WI38 (cell line): ENCODE data around the gene TUBGCP6.
A peak's percentile ranks its signal among the peaks of the same experiment; 100 is the strongest.

Experiments
- H3K4me3 ChIP-seq: 2 replicates; pipeline ENCODE4 v1.5.1; 2011; ENCODE audit warnings: low read depth, mild to moderate bottlenecking, control low read depth, low read length
- TF ChIP-seq, protein P1 (sequence below): IDR thresholded peaks from 2 replicates; pipeline ENCODE4 v1.5.1; 2012; ENCODE audit warnings: low read depth, mild to moderate bottlenecking, control low read depth, low read length

Gene TUBGCP6

DNA sequence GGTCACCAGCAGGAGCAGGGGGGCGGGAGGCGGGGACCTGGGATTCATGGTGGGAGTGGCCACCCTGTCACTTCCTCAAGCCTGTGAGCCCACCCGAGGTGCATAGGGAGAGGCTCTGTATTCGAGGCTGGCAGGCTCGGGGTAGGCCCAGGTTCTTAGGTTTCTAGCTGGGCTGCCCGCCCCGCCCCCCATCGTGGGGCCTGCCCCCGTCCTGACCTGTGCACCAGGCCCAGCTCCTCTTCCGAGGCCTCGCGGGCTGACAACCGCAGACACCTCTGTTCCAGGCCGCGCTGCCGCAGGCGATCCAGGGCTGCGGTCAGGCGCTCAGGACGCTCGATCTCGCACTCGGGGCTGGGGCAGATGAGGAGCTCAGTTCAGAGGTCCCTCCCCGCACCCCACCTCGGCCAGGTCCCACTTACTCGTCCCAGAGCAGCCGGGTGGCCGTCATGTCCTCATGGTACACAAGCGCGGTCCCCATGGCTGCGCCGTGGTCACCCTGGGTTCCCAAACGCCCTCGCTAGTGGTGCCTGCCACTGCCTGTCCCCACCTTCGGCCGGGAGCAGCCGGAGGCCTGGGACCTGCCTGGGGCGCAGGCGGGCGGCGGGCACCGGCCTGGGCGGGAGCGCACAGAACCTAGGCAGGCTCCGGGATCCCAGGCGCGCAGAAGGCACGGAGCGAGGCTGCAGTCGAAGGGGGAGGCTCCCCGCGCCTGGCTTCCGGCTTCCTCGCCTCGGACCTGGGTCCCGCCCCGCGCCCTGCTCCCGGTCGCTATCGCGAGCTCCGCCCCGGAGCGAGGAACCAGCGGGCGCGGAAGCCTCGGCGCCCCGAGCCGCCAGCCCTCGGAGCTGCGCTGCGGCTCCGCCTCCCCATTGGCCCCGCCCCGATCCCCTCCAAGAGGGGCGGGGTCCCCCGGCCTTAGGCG lies 6.0 kb upstream of the TUBGCP6 start, which contains the start of gene HDAC10:
Gene HDAC10 (minus strand): TSS at position 711 of the 922 bp plus-strand sequence. CDS start 233 bp downstream, at position 478.
- TF ChIP-seq, protein P1, sequence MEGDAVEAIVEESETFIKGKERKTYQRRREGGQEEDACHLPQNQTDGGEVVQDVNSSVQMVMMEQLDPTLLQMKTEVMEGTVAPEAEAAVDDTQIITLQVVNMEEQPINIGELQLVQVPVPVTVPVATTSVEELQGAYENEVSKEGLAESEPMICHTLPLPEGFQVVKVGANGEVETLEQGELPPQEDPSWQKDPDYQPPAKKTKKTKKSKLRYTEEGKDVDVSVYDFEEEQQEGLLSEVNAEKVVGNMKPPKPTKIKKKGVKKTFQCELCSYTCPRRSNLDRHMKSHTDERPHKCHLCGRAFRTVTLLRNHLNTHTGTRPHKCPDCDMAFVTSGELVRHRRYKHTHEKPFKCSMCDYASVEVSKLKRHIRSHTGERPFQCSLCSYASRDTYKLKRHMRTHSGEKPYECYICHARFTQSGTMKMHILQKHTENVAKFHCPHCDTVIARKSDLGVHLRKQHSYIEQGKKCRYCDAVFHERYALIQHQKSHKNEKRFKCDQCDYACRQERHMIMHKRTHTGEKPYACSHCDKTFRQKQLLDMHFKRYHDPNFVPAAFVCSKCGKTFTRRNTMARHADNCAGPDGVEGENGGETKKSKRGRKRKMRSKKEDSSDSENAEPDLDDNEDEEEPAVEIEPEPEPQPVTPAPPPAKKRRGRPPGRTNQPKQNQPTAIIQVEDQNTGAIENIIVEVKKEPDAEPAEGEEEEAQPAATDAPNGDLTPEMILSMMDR: no peak
- H3K4me3 ChIP-seq: peak within 1 kb of the TSS; percentile 79

DNA sequence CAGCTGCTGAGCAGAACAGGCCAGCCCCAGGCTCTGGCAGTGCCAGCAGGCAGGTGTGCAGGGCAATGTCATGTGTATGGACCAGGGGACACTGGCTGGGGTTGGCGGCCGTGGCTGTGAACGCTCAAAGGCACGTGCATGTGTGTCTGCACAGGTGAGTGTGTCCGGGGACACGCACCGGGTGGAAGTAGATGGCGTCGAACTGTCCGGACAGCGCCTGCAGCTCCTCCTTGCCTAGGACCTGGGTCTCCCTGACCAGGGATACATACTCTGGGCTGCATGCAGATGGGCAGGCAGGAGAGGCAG lies 5.4 kb upstream of the TUBGCP6 start:
- TF ChIP-seq, protein P1: no peak
- peak overlapping the region; percentile 79 for H3K4me3 ChIP-seq

DNA sequence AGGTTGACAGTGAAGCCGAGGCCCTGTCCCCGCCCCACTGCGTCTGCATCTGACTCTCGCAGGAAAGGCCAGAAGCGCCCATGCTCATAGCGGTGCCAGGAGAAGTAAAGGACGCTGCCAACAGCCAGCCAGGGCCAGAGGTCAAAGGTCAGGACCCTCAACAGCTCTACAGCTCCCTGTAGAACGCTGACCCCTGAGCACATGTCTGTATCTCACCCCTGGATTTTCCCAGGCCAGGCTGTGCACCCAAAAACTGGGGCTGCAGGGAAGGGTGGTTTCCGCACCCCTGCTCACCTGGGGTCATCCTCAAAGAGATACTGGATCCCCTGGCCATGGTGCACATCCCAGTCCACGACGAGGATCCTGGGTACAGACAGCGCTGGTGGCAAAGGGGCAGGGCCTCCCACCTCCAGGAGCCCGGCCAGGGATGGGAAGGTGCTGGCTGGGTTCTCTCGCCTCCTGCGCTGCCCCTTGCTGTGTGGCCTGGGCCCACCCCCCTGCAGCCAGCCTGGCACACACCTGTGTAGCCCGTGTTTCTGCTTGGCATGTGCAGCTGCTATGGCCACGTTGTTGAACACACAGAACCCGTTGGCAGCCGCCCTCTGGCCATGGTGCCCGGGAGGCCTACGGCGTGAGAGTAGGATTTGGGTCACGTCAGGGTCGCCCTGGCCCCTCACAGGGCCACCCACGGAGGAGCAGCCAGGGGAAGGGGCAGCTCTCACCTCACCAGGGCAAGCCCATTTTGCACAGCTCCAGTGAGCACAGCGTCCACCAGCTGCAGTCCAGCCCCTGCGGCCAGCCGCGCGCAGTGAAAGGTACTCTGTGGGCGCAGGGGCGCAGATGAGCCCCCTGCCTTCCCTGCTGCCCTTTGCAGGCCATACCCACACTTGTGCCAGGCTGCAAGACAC lies 4.8 kb upstream of the TUBGCP6 start:
- peak overlapping the region; percentile 79 for H3K4me3 ChIP-seq
- TF ChIP-seq, protein P1: no peak

DNA sequence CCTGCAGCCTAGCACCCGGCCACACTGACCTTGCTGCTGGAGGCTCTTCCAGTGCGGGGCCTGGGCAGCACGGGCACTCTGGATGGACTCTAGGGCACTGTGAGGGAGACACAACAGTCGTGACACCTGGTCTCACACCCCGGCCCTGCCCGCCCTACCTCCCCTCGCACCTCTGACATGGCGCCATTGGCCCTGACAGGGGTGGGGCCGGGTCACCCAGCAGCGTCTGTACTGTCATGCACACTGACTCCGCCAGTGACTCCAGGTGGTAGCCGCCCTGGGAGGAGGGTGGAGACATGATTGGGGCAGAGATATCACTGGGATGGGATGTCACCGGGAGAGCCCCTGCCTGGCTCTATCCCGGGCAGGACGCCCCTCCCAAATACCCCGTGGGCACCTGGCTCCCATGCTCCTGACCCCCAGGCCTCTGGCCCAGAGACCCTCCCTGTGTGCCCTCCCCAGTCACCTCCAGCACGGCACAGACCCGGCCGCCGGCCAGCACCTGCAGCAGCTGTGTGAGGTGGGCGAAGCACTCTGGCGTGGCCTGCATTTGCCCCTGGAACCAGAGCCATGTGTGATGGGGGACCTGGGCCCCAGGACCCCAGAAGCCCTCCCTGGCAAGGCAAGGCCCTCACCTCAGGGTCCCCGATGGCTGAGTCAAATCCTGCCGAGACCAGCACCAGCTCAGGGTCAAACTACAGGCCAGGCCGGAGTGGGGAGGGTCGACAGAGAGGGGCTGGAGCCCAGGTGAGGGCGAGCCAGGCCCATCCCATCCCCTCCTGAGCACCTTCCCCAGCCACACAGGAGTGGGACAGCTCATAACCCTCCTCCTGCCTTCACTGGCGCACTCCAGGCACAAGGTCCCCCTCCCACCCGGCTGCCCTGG lies 3.6 kb upstream of the TUBGCP6 start:
- TF ChIP-seq, protein P1: no peak
- no peak overlapping the region for H3K4me3 ChIP-seq

DNA sequence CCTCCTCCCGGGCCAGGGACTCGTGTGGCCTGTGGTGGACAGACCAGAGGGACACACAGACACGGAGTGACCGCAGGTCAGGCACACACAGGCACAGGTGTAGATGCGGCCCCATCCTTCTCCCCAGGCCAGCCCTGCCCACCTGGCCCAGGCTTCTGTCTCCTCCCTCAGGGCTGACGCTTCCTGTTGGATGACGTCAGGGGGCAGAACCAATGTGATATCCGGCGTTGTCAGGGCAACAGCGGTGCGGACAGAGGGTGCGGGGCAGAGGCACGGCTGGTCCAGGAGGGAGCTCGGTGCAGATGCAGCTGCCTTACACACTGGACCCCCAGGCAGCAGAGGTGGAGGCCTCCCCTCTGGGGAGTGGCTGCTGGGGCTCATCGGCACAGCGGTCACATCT lies 2.9 kb upstream of the TUBGCP6 start:
- TF ChIP-seq, protein P1: no peak
- H3K4me3 ChIP-seq: no peak overlapping the region

DNA sequence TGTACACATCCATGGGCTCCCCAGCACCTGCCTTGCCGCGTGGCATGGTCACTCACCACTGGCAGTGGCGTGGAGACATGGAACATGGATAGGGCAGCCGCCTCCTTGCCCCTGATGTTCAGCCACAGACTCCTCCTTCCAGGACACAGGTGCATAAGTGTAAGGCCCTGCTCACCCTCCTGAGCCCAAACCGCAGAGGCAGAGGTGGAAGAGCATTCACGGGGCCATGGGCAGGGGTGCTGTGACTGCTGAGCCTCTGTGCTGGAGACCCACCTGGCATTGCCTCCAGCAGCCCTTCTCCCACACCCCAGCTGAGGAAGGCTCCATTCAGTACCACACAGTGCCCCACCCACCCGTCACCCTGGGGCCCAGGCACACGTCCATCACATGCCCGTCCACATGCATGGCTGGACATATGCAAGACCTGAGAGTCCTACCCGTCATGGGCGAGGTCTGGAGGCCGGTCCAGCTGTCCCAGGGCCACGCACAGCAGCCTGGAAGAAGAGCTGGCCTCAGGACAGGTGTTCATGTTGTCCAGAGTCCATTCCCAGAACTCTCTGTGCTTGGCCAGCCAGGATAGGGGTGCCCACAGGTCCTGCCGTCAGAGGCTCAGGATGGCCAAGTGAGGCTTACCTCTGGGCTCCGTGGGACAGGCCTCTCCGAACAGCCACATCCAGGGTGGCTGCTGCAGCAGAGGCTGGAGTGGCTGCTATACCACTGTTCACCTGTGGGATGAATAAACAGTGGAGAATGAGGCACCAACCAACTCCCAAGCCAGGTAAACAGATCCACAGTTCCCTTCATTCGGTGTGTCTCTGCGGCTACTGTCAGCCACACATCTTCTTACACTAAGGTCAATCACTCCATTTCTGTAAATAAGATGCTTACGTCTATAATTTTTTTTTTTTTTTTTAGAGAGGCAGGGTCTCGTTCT lies 1.7 kb upstream of the TUBGCP6 start:
- TF ChIP-seq, protein P1: no peak
- H3K4me3 ChIP-seq: no peak overlapping the region
